ENCODE results near the gene RBKS.

The RBKS gene

DNA sequence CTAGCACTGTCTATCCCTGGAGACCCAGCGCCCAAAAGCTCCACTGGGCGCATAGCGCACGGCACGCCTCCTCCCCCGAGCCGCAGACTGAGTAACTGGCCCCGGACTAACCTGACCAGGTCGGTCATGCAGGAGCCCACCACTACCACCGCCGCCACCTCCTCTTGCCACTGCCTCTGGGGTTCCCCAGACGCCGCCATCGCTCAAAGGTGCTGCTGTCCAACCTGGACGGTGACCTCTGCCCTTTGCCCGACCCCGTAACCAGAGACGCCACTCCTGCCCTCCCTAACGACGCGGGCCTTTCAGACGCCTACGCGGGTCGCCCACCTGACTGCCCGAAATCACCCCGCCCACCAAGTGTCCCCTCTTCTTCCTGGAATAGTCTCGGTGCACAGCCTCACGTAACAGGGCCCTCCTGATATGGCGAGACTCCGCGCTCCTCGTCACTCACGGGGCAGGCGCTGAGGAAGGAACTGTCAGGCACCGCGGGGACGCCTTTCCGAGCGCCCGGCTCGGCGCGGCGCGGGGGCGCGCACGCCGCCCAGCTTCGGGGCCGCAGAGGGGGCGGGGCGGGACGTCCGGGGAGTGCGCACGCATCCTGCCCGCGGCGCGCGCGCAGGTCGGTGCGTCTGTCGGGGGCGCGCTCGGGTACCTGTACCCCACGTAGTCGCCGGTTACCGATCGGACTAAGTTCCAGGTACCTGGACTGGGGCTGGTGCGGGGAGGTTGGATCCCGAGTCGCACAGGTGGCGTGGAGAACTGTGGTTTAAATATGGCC is at the start of gene RBKS, which contains the start of gene BABAM2:
RBKS (minus strand) TSS at position 242 of the 778 bp plus-strand sequence; CDS start at position 200, 42 bp downstream.
BABAM2 (plus strand) TSS at position 584 of the 778 bp plus-strand sequence. CDS start 3,828 bp downstream, outside the sequence.
- DNase-seq = peak; percentile 95

DNA sequence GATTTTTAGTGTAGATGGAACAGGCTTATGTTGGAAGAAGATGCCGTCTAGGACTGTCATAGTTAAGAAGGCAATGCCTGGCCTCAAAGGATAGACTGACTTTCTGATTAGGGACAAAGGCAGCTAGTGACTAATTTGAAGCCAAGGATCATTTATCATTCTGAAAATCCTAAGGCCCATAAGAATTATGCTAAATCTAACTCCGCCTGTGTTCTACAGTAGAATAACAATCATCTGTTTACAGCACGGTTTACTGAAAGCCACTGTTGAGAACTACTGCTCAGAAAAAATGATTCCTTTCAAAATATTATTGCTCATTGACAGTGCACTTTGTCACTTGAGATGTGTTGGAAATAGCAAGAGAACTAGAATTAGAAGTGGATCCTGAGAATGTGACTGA is 44.8 kb upstream of the RBKS start:
- DNase-seq = no peak

DNA sequence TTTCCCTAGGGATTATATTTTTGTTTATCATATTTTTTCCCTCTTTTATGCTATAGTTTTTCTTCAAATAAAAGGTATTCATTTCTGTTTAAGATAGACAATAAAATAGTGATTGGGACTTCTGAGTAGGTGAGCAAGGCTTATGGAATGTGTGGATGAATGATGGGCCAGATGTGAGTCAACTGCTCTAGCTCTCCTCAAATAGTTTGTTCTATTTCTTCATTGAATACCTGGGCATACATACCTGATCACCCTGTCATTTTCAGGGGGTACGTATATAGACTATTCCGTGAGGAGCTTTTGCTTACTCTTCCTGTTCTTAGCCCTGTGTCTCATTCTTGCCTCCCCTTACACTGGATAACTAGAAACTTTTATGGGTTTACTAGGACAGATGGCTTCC is 42.2 kb upstream of the RBKS start:
- no peak for DNase-seq

DNA sequence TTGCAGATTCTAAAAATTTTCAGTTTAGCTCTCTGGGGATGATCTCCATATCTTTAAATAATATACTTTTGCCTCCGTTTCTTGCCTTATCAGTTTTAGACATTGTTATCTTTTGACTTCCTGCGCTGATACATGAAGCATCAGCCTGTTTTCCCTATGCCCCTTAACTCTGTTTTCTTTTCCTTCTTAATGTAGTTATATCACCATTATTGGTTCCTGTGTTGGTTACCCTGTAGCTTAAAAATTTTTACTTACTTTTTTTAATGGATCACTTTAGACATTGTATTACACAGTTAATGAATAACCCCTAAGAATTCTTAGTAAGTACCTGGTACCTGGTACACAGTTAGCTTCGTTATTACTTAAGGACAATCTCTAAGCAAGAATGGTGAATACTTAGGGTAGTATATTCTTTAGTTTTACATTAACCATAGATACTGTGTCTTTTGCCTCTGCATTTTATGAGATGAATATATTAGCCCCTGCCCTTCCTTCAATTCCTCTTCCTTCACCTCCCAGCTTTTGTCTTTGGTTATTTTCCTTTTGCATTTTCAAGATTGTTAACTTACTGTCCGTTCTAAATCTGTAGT is 41.3 kb upstream of the RBKS start:
- DNase-seq = no peak

DNA sequence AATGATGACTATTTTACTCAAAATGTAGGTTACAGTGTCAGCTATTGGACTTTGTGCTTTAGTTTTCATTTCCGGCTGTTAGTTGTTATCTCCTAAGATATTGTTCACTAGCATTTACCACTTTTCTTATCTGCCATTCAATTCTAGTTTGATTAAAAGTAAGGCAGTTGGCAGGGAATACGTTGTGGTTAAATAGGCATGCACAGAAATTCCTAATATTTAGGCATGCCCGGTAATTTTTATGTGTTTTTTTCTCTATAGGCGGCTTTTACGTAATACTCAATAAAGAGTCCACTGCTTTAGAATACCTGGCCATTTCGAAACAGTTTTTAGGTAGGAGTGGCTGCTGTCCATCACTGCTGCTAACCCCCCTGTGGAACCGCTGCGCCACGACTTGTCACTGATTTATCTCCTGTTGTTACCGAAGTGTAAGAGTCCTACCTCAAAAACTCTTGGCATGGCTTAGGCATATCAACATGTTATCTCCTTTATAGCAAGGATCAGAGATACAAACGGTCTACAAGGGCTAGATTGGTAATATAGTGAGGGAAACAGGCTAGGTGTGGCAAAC is 39.8 kb upstream of the RBKS start:
- no peak for DNase-seq

DNA sequence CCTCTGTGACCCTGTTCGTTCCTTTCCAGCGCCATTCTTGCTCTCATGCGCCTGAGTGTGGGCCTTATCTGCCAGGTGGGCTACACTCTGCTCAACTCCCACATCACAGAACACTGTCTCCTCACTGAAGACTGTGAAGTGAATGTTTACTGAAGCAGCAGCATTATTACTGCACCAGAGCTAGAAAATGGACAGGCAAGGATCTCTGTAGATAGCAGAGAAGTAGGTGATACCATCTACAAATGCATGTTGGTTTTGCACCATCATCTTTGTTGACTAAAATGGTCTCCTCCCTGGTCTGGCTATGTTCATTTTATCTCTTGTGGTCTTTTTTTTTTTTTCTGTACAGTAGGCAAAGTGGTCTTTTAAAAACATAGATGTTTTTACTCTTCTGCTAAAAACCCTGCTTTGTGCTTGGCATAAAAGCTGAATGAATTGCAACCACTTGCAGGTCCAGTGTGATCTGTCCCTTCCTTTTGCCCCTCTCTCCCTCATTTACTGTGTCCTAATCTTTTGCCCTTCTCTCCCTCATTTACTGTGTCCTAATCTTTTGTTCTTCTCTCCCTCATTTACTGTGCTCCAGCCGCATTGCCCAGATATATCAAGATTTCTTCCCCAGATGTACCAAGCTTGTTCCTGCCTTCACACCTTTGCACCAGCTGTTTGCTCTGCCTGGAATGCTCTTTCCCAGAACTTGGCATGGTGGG is 35.7 kb upstream of the RBKS start:
- DNase-seq = no peak

DNA sequence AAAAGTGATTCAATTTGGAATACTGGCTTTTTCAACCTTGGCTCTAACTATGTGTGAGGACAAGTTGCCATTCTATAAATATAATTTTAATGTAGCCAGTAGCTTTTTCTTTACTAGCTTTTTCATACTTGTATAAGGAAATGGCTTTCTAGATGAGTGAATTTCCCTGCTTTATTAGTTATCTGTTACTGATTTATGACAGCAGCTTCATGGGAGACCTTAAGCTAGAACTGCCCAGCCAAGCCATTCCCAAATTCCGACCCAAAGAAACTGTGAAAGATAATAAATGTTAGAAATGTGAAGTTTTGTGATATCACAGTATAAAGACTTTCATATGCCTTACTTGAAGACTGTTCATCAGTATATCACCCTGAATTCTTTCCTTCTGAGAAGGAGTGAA is 32.7 kb upstream of the RBKS start:
- no peak for DNase-seq

DNA sequence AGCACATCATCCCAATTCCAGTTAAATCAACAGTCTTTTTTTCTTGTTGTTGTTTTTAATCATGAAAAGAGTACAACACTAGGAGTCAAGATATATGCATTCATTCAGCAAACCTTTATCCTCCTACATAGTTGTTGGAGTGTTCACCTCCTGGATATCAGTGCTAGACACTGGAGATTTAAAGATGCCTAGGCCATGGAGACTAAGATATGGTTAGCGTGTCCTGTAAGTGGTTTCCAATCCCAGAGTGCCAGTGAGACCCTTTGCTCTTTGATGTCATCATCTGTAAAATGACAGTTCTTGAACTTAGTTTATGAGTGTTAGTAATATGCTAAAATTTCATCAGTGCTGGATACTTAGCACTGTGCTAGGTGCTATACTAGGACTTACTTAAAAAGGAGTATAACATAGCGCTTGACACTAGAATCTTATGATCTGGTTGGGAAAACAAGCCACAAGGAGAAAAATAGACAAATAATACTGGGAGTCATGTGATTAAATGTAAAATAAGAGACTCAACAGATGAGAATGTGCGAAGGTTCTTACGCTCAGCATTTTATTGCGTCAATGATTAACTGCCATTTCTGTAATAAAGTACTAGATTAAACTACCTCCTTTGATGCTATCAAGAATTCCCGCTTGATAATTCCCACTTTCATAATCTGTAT is 31.8 kb upstream of the RBKS start:
- DNase-seq = no peak

DNA sequence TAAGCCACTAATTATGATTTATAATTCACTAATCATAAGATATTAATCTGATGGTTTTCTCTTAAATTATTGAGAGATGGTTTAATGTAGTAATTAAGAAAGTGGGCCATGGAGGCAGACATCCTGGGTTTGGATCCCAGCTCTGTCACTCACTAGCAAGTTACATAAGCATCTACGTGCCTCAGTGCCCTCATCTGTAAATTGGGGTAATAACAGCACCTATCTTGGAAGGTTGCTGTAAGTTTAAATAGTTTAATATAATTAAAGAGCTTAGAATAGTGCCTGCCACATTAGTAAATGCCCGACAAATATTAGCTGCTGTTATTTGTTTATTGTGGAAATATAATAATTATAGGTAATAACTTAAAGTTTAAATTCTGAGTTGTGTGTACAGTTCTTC is 31.2 kb upstream of the RBKS start:
- DNase-seq = no peak

DNA sequence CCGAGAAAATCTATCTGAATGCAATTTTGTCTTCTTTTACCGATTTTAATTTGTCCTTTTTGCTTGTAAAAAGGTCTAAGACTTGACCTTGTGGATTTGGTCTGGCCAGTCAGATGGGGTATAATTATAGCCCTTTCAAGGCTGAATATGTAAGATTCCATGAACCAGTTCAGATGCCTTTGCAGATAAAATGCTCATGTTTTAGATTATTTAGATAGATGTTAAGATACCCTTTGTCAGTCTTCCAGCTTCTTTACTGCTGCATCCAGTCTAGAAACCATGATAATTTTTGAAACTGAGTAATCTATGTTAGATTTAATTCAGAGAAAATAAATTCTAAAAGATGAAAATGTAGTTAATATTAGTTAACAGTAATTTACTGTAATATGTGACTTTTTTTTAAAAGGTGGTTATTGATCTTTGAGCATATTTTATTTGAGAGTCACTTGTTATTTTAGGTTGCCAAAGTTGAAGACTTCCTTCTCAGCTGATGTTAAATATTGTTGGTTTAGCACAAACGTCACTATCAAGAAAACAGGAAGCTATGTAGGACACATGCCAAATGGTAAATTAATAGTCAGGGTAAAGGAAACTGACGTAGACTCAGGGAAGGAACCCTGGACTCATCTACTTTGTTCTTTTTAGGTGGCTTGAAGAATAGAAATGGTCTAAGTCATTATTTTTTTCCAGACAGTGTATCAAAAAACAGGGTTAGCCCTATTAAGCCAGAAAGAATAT is 30.1 kb upstream of the RBKS start:
- peak; percentile 84 for DNase-seq

DNA sequence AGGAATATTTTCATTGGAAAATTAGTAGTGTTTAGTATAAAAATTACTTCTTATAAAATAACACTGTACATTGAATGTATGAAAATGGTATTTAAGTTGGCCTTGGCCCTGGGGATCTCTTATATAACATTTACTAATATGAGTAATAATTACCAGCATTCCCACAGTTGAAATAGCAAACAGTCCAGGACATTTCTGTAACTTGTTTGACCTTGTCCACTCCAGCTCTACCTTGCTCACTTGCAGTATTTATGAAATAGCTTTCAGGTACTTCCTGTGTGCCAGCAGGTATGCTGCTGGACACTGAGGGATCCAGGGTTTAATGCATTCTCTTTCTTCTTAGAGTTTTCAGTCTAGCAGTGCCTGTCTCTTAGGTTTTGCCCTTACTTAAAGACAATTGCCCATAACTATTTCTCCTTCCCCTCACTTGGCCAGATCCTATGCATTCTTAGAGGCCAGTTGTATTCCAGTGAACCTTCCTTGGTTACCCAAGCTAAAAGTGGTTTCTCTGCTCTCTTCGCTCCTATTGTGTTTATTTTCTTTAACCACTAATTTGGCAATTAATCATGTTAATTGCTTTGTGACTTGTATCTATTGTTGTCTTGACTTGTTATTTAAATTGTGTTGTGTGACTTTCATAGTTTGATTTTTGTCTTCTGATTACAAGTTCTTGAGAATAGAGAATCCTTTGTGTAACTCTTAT is 26.3 kb upstream of the RBKS start:
- DNase-seq = no peak

DNA sequence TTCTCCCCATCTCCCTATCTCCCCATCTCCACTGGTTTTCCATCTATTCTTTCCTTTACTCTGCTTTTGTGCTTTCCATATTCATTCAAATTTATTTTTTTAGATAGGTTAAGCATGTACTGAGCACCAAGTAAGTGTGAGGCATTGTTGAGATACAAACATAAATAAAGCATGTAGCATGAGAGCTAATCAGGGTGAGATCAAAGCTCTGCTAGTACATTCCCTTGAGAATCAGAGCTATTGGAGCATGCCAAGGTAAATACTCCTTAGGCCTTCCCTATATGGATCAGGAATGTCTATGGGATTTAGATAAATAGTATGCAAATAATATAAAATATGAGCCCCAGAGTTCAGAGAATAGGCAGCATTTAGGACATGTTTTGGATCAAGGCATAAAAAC is 25.7 kb upstream of the RBKS start:
- no peak for DNase-seq

DNA sequence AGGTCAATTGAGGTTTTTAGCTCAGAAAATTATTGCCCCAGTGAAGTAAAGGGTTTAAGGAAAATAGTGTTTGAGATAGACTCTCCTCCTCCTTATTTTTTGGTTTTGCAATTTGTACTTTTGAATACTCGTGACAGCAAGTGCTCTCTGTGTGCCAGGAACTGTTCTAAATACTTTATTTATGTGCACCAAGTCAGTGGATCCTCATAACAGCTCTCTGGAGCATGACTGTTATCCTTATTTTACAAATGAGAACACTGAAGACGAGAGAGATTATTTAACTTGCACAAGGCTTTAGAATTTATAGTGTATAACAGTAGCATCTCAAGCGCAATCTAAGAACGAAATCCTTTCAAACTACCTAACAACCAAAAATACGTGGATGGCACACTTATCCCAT is 25.0 kb upstream of the RBKS start:
- no peak for DNase-seq

DNA sequence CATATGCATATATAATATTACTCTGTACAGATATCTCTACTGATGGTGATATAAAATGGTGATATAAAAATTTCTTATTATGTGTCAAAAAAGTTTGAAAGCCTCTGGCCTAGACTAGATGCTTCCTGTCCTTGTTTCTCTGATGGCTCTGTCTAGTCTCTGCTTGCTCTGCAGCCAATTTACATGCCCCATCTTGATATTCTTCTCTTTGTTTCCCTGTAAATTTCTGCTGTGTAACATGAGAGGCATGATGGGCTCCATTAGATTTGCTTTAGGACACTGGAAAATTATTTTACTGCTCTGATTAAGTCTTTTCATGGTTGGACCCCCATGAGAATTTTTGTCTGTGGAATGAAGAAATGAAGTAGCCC is 24.6 kb upstream of the RBKS start:
- DNase-seq = no peak

DNA sequence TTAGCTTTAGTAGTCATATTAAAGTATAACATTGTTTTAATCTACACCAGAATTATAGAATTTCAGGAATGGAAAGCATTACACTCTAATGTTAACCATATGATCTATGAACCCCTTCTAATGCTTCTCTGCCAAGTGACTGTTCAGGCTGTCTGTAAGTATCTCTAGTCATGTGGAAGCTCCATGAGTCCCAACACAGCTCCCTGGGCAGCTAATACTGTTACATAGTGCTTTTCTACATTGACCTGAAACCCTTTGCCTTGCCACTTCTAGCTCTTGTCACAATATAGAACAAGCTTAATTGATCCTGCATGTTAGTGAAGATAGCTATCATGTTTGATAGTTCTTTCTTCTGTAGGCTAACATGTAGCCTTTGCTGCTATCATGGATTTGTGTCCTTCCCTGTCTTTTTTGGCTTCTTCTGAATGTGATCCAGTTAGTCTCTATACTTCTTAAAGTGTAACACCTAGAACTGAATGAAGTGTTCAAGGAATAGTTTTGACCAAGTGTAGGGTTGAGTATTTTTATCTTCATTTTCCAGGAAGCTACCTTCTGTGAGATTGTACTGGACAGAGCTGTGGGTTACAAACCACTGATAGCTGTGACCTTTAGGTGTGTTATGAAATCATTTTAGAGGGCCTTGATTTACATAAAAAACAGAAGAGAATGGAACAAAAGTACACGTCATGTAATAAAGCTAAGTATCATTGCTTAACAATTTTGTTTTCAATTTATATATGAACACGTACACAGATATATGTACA is 24.0 kb upstream of the RBKS start:
- DNase-seq = no peak

DNA sequence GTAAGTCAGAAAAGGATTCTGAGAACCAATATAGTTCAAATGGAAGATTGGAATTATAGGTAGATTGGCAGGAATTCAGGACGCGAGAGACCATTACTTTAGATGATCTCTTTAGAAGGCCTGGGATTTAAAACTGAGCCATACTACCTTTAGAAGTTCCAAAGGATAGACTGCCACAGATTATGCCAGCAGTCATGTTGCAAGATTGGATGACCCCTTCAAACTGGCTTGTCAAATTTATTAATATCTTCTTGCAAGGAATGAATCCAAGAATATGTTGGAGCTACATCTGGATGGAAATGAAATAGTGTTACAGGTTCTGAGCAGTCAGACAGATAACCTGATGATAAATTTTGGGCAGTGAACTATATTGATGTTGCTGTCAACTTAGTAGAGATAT is 22.3 kb upstream of the RBKS start:
- no peak for DNase-seq

DNA sequence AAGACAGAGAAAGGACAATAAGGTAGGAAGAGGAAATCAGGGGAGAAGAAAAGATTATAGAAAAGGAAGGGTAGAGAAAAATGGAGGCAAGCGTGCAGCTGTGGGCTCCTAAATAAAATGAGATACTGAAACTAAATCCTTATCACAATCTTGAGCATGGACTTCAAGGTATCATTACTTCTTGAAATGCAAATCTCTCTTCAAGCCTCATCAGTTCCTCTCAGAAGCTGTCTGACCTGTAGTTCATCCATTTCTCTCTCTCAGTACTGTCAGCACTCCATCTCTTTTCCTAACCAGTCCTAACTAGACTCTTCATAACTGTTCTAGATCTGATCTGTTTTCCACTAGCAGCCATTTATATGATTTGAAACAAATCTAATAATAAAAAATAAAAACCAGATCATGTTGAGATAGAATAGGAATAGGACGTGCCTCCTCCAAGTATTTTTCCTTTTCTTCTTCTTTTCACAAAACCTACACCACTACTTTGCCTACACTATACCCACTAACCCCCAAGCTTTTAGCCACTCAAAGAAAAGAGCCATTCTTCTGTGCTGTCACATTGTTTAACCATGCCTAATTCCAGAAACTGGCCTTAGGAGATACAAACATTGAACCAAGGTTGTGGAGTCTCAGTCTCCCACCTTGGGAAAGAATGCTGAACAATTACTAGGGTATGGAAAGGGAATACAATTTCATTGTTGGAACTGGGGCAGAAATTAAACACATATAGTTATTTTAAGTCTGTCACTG is 21.4 kb upstream of the RBKS start:
- DNase-seq = no peak

DNA sequence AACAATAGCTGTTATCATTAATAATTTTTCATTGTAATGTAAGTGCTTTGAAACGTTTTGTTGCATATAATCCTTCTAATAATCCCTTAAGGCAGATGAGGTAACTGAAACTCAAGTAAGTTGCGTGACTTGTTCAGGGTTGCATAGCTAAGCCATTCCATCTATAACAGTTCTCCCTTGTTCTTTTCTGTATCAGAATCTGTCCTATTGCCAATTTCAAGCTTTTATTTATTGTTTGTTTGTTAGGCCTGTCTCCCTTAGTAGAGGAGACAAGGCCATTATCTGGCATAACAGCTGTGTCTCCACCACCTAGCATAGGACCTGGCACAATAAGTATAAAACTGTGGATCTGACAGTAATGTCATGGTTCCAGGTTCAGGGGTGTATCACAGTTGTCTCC is 19.7 kb upstream of the RBKS start:
- no peak for DNase-seq

DNA sequence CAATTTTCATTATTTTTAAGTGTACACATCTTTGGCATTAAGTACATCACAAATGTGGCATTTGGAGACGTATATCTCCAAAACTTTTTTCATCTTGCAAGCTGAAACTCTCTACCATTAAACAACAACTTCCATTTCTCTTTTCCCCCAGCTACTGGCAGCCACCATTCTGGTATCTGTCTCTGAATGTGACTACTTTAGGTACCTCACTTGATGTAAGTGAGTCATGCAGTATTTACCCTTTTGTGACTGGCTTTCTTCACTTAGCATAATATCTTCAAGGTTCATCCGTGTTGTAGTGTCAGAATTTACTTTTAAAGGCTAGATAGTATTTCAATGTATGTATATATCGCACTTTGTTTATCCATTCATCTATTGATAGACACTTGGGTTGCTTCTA is 17.4 kb upstream of the RBKS start:
- DNase-seq = no peak

DNA sequence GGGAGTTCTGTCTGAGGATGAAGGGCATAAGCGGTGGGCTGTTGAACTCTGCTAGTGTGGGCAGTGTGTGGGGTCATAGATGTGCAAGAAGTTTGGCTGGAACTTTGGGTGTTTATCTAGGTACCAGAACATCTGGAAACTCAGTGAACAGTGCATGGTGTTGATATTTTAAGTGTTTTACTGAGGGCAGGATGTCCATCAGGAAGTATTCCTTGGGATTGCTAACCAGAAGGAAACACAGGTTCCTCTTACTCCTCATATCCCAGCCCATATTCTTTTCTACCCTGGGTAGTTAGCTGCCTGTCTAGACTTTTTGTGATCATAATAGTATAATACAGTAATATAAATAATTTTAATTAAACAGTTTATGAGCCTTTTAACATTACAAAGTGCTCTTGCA is 15.9 kb upstream of the RBKS start:
- no peak for DNase-seq

DNA sequence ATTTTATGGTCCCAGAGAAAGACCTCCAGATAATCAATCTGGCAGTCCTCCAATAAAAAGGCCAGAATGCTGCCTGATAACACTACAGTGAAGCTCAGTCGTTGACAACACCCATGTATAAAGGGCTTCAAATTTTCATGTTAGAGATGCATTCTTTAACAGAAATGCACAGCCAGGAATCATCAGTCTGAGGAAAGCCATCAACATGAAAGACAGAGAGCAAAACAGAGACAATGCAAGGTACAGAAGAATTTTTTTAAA is 14.1 kb upstream of the RBKS start:
- no peak for DNase-seq

Data from CD4-positive, alpha-beta T cell treated with Interleukin-21 for 1 hour (primary cell).